Colonic mucosa (tissue), 4 donors: ENCODE data around the gene WDR53. TPM values are rescaled to one million over a fixed set of nuclear protein-coding genes. Genes with fewer than 3 reads are reported as not detected.
"Not testable (repeated sequence)": the region's sequence is repeated elsewhere in the genome, so short reads cannot be mapped to it uniquely, and the experiment has no call there.

ENCODE experiments used
- DNase-seq: peaks from one replicate; pipeline ENCODE4 v3.0.0-alpha.2; 2020
- H3K27ac ChIP-seq: fragments of 200-600 bp; one replicate; pipeline ENCODE4 v1.8.0; 2021
- H3K27me3 ChIP-seq: fragments of 200-600 bp; one replicate; pipeline ENCODE4 v1.8.0; 2021
- H3K36me3 ChIP-seq: fragments of 200-600 bp; one replicate; pipeline ENCODE4 v1.8.0; 2021
- H3K4me1 ChIP-seq: fragments of 200-600 bp; one replicate; pipeline ENCODE4 v1.8.0; 2021; ENCODE audit warnings: mild to moderate bottlenecking
- H3K4me3 ChIP-seq: fragments of 200-600 bp; one replicate; pipeline ENCODE4 v1.8.0; 2021
- H3K9ac ChIP-seq, 2 donors: one replicate each; pipeline ENCODE4 v1.7.0; 2013; ENCODE audit warnings: control low read depth in 2 of 2, low read depth in 2 of 2, low read length in 2 of 2
- H3K9me3 ChIP-seq: fragments of 200-600 bp; one replicate; pipeline ENCODE4 v1.8.0; 2021
- CTCF ChIP-seq: fragments of 200-600 bp; IDR thresholded peaks from one replicate; pipeline ENCODE4 v1.8.0; 2022; ENCODE audit warnings: antibody characterized with exemption, mild to moderate bottlenecking
- intact Hi-C: fragments of 100-400 bp; cut with DNase I; formaldehyde crosslinking; loops from one replicate; pipeline ENCODE4 v1.14.1; 2022
- total RNA-seq, 2 donors: library from RNA; stranded (reverse); fragmentation: NEBNext Ultra II Directional in 1 of 2; extraction: Animal tissue kit (Norgen Biotek cat#: 25700) in 1 of 2; gene quantifications; one replicate each; pipeline ENCODE4 v1.2.1, GENCODE V29; 2021
- donor health status: healthy.
- donor health status: DM: no; HTN: no; CAD: no.
- donor health status: DM: no; HTN: no; CAD: no.

Gene WDR53
- total RNA-seq, 2 donors from 2014 or later = 8.0 to 11.7 TPM

- no peaks in the 10 kb centered on the region for H3K36me3 ChIP-seq
- no peak within 1 kb of the TSS for H3K4me3 ChIP-seq
- intact Hi-C loops = no loop called here
- peaks cover 9% of the 10 kb centered on the region for H3K9me3 ChIP-seq
- no peak for DNase-seq
- TF ChIP-seq CTCF = no peak
- no peak within 1 kb of the TSS for H3K9ac ChIP-seq
- no peak within 1 kb of the TSS for H3K27ac ChIP-seq
- no peaks in the 10 kb centered on the region for H3K4me1 ChIP-seq
- H3K27me3 ChIP-seq = no peaks in the 10 kb centered on the region
Observed at GRCh38 chr3:196514913-196515621, 53.3 kb downstream of the WDR53 start, which contains the start of gene SMCO1. TSS of gene SMCO1 (minus strand) at chr3:196515346. CDS start at chr3:196515209, 137 bp downstream.

GRCh38 chr3:196514350-196514716 lies 54.0 kb downstream of the WDR53 start:
- intact Hi-C loops = no loop called here
- DNase-seq = no peak
- H3K27ac ChIP-seq = no peak overlapping the region
- H3K4me1 ChIP-seq = no peaks in the 10 kb centered on the region
- H3K27me3 ChIP-seq = no peaks in the 10 kb centered on the region
- no peaks in the 10 kb centered on the region for H3K36me3 ChIP-seq
- H3K4me3 ChIP-seq = no peak overlapping the region
- TF ChIP-seq CTCF = no peak
- H3K9me3 ChIP-seq = peaks cover 2% of the 10 kb centered on the region
- H3K9ac ChIP-seq = no peak overlapping the region

- no peak for DNase-seq
- no peak overlapping the region for H3K9ac ChIP-seq
- no peaks in the 10 kb centered on the region for H3K27me3 ChIP-seq
- H3K4me1 ChIP-seq = no peaks in the 10 kb centered on the region
- H3K36me3 ChIP-seq = no peaks in the 10 kb centered on the region
- H3K4me3 ChIP-seq = no peak overlapping the region
- no peak overlapping the region for H3K27ac ChIP-seq
- intact Hi-C loops = no loop called here
- no peak for TF ChIP-seq CTCF
- H3K9me3 ChIP-seq = no peaks in the 10 kb centered on the region
Observed at GRCh38 chr3:196513697-196514349, 54.5 kb downstream of the WDR53 start.

GRCh38 chr3:196511646-196512425 lies 56.5 kb downstream of the WDR53 start:
- H3K36me3 ChIP-seq, H3K9me3 ChIP-seq, DNase-seq, intact Hi-C loops, H3K4me3 ChIP-seq, H3K27ac ChIP-seq, H3K27me3 ChIP-seq, H3K4me1 ChIP-seq, H3K9ac ChIP-seq: not testable (repeated sequence)

- H3K4me3 ChIP-seq, H3K9ac ChIP-seq, H3K9me3 ChIP-seq, H3K27ac ChIP-seq, DNase-seq, H3K27me3 ChIP-seq, H3K36me3 ChIP-seq, H3K4me1 ChIP-seq, intact Hi-C loops: not testable (repeated sequence)
Observed at GRCh38 chr3:196511108-196511507, 57.2 kb downstream of the WDR53 start.

GRCh38 chr3:196506687-196507086 lies 61.7 kb downstream of the WDR53 start:
- no peak for DNase-seq
- Histone ChIP-seq H3K4me1 (no peaks in the 10 kb centered on the region), H3K36me3 (no peaks in the 10 kb centered on the region), H3K9me3 (no peaks in the 10 kb centered on the region), H3K27me3 (no peaks in the 10 kb centered on the region), H3K27ac (no peak overlapping the region), H3K9ac (no peak overlapping the region), H3K4me3 (no peak overlapping the region)
- TF ChIP-seq CTCF = no peak
- intact Hi-C loops = no loop called here
